Smooth muscle cell (in vitro differentiated cells): ENCODE measurements around the gene HSP90AB1. TPM values are rescaled to one million over a fixed set of nuclear protein-coding genes. Genes with fewer than 3 reads are reported as not detected.
"Not testable (repeated sequence)": the region's sequence is repeated elsewhere in the genome, so short reads cannot be mapped to it uniquely, and the experiment has no call there.

Source experiments
- DNase-seq: peaks from one replicate; lab custom pipeline; 2025; ENCODE audit not compliant: unreplicated experiment; lab: John Stamatoyannopoulos, UW
- H2AFZ ChIP-seq: fragments of 200-600 bp; sonication (generic); 2 replicates; pipeline ENCODE4 v1.6.0; 2016; ENCODE audit warnings: antibody characterized with exemption, low read depth, mild to moderate bottlenecking
- H3F3A ChIP-seq: fragments of 200-600 bp; sonication (generic); 2 replicates; pipeline ENCODE4 v1.6.0; 2017; ENCODE audit warnings: antibody characterized with exemption, low read depth
- H3K27ac ChIP-seq: fragments of 200-600 bp; sonication (generic); 2 replicates; pipeline ENCODE4 v1.5.1; 2016; ENCODE audit warnings: low read depth, mild to moderate bottlenecking
- H3K27me3 ChIP-seq: fragments of 200-600 bp; sonication (generic); 2 replicates; pipeline ENCODE4 v1.6.1; 2016; ENCODE audit warnings: low read depth, mild to moderate bottlenecking
- H3K36me3 ChIP-seq: fragments of 200-600 bp; sonication (generic); 2 replicates; pipeline ENCODE4 v1.5.1; 2016; ENCODE audit warnings: low read depth
- H3K4me1 ChIP-seq: fragments of 200-600 bp; sonication (generic); 2 replicates; pipeline ENCODE4 v1.5.1; 2016; ENCODE audit warnings: low read depth
- H3K4me2 ChIP-seq: fragments of 200-600 bp; sonication (generic); 2 replicates; pipeline ENCODE4 v1.6.0; 2016; ENCODE audit warnings: mild to moderate bottlenecking
- H3K4me3 ChIP-seq: fragments of 200-600 bp; sonication (generic); 2 replicates; pipeline ENCODE4 v1.5.1; 2016; ENCODE audit warnings: mild to moderate bottlenecking
- H3K79me2 ChIP-seq: fragments of 200-600 bp; sonication (generic); 2 replicates; pipeline ENCODE4 v1.6.0; 2016; ENCODE audit warnings: low read depth, mild to moderate bottlenecking
- H3K9ac ChIP-seq: fragments of 200-600 bp; sonication (generic); 2 replicates; pipeline ENCODE4 v1.6.0; 2016; ENCODE audit warnings: low read depth
- H3K9me3 ChIP-seq: fragments of 200-600 bp; sonication (generic); replicated peaks from 2 replicates; pipeline ENCODE4 v1.5.1; 2016; ENCODE audit warnings: low read depth
- H4K20me1 ChIP-seq: fragments of 200-600 bp; sonication (generic); 2 replicates; pipeline ENCODE4 v1.6.0; 2016; ENCODE audit warnings: low read depth
- CTCF ChIP-seq: fragments of 200-600 bp; sonication (generic); IDR thresholded peaks from 2 replicates; pipeline ENCODE4 v1.5.1; 2017; ENCODE audit warnings: borderline replicate concordance, mild to moderate bottlenecking, antibody characterized with exemption; ENCODE audit not compliant: insufficient read depth, poor library complexity, severe bottlenecking
- WGBS: methylation state at CpG from one replicate; pipeline ENCODE4 v1.1.7; 2016; ENCODE audit warnings: low lambda C conversion rate; 5-methylcytosine and 5-hydroxymethylcytosine counted together
- polyA plus RNA-seq: library from polyadenylated mRNA; unstranded; fragments of >200 nt; fragmentation: Nextera tagmentation; extraction: Ambion mirVana; gene quantifications from 2 replicates; pipeline ENCODE4 v1.2.1, GENCODE V29; 2016
- total RNA-seq: library from RNA; depleted of rRNA; stranded (reverse); fragments of >200 nt; gene quantifications from 2 replicates; pipeline ENCODE4 v1.2.3, GENCODE V29; 2014

Gene HSP90AB1
- total and polyA plus RNA-seq, 2 experiments from 2014 or later: 408 to 736 TPM

- no peak overlapping the region for H3K9ac ChIP-seq
- no peak overlapping the region for H3K4me3 ChIP-seq
- no peak overlapping the region for H3K4me2 ChIP-seq
- H3K9me3 ChIP-seq: no peaks in the 10 kb centered on the region
- H2AFZ ChIP-seq: no peak overlapping the region
- H3F3A ChIP-seq: no peaks in the 10 kb centered on the region
- no peak overlapping the region for H3K27ac ChIP-seq
- no peaks in the 10 kb centered on the region for H3K79me2 ChIP-seq
- H4K20me1 ChIP-seq: no peaks in the 10 kb centered on the region
- TF ChIP-seq CTCF: no peak
- no peak for DNase-seq
- no peaks in the 10 kb centered on the region for H3K27me3 ChIP-seq
- no peaks in the 10 kb centered on the region for H3K36me3 ChIP-seq
- 93% methylated on average over 10 of the region's 10 CpGs for WGBS
- peaks cover 20% of the 10 kb centered on the region for H3K4me1 ChIP-seq
These were observed 16.7 kb upstream of the HSP90AB1 start for GRCh38 chr6:44230034-44230675.

DNA sequence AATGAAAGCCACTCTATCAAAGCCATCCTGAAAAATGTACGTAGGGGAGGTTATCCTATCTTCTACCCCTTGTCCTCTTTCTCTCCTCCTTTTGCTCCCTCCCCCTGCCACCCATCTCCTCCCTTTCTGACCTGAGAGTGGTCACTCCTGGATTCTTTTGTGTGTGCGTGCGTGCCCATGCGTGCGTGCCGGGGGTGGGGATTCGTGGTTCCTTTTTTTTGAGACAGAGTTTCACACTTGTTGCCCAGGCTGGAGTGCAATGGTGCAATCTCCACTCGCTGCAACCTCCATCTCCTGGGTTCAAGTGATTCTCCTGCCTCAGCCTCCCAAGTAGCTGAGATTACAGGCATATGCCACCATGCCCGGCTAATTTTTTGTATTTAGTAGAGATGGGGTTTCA, 15.5 kb upstream of the HSP90AB1 start:
- H3K4me3 ChIP-seq, DNase-seq, H3F3A ChIP-seq, H3K79me2 ChIP-seq, H3K27me3 ChIP-seq, H4K20me1 ChIP-seq, H3K9ac ChIP-seq, H3K4me2 ChIP-seq, H2AFZ ChIP-seq, H3K9me3 ChIP-seq, H3K27ac ChIP-seq, H3K36me3 ChIP-seq: not testable (repeated sequence)
- WGBS: 92% methylated on average over 9 of the region's 9 CpGs
- H3K4me1 ChIP-seq: peaks cover 14% of the 10 kb centered on the region

- H2AFZ ChIP-seq: no peak overlapping the region
- 95% methylated on average over 16 of the region's 16 CpGs for WGBS
- DNase-seq: no peak
- H3K27me3 ChIP-seq: no peaks in the 10 kb centered on the region
- no peak overlapping the region for H3K4me2 ChIP-seq
- TF ChIP-seq CTCF: no peak
- no peaks in the 10 kb centered on the region for H3K79me2 ChIP-seq
- H4K20me1 ChIP-seq: no peaks in the 10 kb centered on the region
- no peak overlapping the region for H3K27ac ChIP-seq
- no peaks in the 10 kb centered on the region for H3K9me3 ChIP-seq
- no peak overlapping the region for H3K9ac ChIP-seq
- H3K4me3 ChIP-seq: no peak overlapping the region
- H3K36me3 ChIP-seq: no peaks in the 10 kb centered on the region
- H3F3A ChIP-seq: no peaks in the 10 kb centered on the region
- peaks cover 11% of the 10 kb centered on the region for H3K4me1 ChIP-seq
These were observed 14.0 kb upstream of the HSP90AB1 start for GRCh38 chr6:44232676-44233566.

DNA sequence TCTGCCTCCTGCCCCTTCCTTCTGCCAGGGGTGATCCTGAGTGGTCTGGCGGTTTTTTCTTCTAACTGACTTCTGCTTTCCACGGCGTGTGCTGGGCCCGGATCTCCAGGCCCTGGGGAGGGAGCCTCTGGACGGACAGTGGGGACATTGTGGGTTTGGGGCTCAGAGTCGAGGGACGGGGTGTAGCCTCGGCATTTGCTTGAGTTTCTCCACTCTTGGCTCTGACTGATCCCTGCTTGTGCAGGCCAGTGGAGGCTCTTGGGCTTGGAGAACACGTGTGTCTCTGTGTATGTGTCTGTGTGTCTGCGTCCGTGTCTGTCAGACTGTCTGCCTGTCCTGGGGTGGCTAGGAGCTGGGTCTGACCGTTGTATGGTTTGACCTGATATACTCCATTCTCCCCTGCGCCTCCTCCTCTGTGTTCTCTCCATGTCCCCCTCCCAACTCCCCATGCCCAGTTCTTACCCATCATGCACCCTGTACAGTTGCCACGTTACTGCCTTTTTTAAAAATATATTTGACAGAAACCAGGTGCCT, 13.3 kb upstream of the HSP90AB1 start:
- Histone ChIP-seq H3K9me3 (no peaks in the 10 kb centered on the region), H3K36me3 (no peaks in the 10 kb centered on the region), H3K27me3 (no peaks in the 10 kb centered on the region), H3K79me2 (no peaks in the 10 kb centered on the region), H3K27ac (no peak overlapping the region), H3K4me1 (peaks cover 11% of the 10 kb centered on the region), H3F3A (no peaks in the 10 kb centered on the region), H3K9ac (no peak overlapping the region), H3K4me3 (no peak overlapping the region), H4K20me1 (no peaks in the 10 kb centered on the region), H3K4me2 (no peak overlapping the region), H2AFZ (no peak overlapping the region)
- WGBS: 90% methylated on average over 14 of the region's 14 CpGs
- TF ChIP-seq CTCF: no peak
- DNase-seq: no peak
